Fibroblast of lung (primary cell): ENCODE measurements around the gene GSTM2. TPM values are rescaled to one million over a fixed set of nuclear protein-coding genes. Genes with fewer than 3 reads are reported as not detected.

Experiments used
- DNase-seq, 2 donors: peaks; one replicate each; pipeline versions ENCODE4 v3.0.0 to v3.0.0-alpha.2; 2010; ENCODE audit warnings: low read depth in 2 of 2
- H2AFZ ChIP-seq: 2 replicates; pipeline ENCODE4 v1.5.1; 2012; ENCODE audit warnings: low read length, control low read depth, inconsistent platforms
- H3K27ac ChIP-seq: 2 replicates; pipeline ENCODE4 v1.5.1; 2011; ENCODE audit warnings: low read length, control low read depth; ENCODE audit not compliant: insufficient read depth
- H3K27me3 ChIP-seq: 2 replicates; pipeline ENCODE4 v1.5.1; 2011; ENCODE audit warnings: mild to moderate bottlenecking, low read length; ENCODE audit not compliant: control insufficient read depth, insufficient read depth
- H3K36me3 ChIP-seq: 2 replicates; pipeline ENCODE4 v1.5.1; 2011; ENCODE audit warnings: low read length; ENCODE audit not compliant: control insufficient read depth, insufficient read depth
- H3K4me1 ChIP-seq: 2 replicates; pipeline ENCODE4 v1.5.1; 2011; ENCODE audit warnings: low read length; ENCODE audit not compliant: control insufficient read depth, insufficient read depth; ENCODE audit errors: extremely low read depth
- H3K4me2 ChIP-seq: 2 replicates; pipeline ENCODE4 v1.5.1; 2011; ENCODE audit warnings: low read length, control low read depth; ENCODE audit not compliant: insufficient read depth; ENCODE audit errors: extremely low read depth
- H3K4me3 ChIP-seq, 4 experiments: fragments of 200-600 bp in 1 of 4; sonication (generic) in 1 of 4; replicated peaks in 1 of 4; 2 replicates each; pipeline ENCODE4 v1.5.1; 2011 to 2016; ENCODE audit warnings: low read length in 4 of 4, low read depth in 3 of 4, mild to moderate bottlenecking in 3 of 4, control low read depth in 2 of 4, inconsistent platforms in 1 of 4, mixed read lengths in 1 of 4; ENCODE audit not compliant: insufficient read depth in 1 of 4; ENCODE audit errors: control extremely low read depth in 1 of 4
- H3K79me2 ChIP-seq: 2 replicates; pipeline ENCODE4 v1.5.1; 2012; ENCODE audit warnings: mild to moderate bottlenecking, low read length, inconsistent platforms; ENCODE audit not compliant: control insufficient read depth, insufficient read depth
- H3K9ac ChIP-seq: 2 replicates; pipeline ENCODE4 v1.5.1; 2011; ENCODE audit warnings: mild to moderate bottlenecking, low read length, control low read depth; ENCODE audit not compliant: insufficient read depth
- H3K9me3 ChIP-seq: 2 replicates; pipeline ENCODE4 v1.5.1; 2012; ENCODE audit warnings: low read depth, low read length; ENCODE audit not compliant: control insufficient read depth, insufficient read depth
- H4K20me1 ChIP-seq: 2 replicates; pipeline ENCODE4 v1.5.1; 2011; ENCODE audit warnings: low read length; ENCODE audit not compliant: control insufficient read depth, insufficient read depth; ENCODE audit errors: extremely low read depth
- CTCF ChIP-seq, 2 donors: IDR thresholded peaks in 1 of 2; conservative IDR thresholded peaks in 1 of 2; 1 replicate in 1 of 2; 2 replicates in 1 of 2; pipeline ENCODE4 v1.5.1; 2011 to 2012; ENCODE audit warnings: low read length in 2 of 2, control low read depth in 1 of 2, inconsistent platforms in 1 of 2, low read depth in 1 of 2, mild to moderate bottlenecking in 1 of 2
- EZH2 ChIP-seq: IDR thresholded peaks from 2 replicates; pipeline ENCODE4 v1.5.1; 2012; ENCODE audit warnings: low read length, control low read depth, mild to moderate bottlenecking; ENCODE audit errors: missing control alignments
- polyA plus RNA-seq, 2 donors: library from polyadenylated mRNA; depleted of rRNA in 1 of 2; stranded (reverse) in 1 of 2; unstranded in 1 of 2; fragments of >200 nt; gene quantifications; 2 replicates each; pipeline ENCODE4 v1.2.1, GENCODE V29; 2011 to 2012; ENCODE audit warnings: missing spikeins in 1 of 2
- total RNA-seq: library from RNA; depleted of rRNA; stranded (reverse); fragments of >200 nt; gene quantifications from 2 replicates; pipeline ENCODE4 v1.2.1, GENCODE V29; 2014

The GSTM2 gene
- total and polyA plus RNA-seq, 2 donors (not counting 1 experiment from before 2014, with no cell fraction given): 28.2 to 67.7 TPM

DNA sequence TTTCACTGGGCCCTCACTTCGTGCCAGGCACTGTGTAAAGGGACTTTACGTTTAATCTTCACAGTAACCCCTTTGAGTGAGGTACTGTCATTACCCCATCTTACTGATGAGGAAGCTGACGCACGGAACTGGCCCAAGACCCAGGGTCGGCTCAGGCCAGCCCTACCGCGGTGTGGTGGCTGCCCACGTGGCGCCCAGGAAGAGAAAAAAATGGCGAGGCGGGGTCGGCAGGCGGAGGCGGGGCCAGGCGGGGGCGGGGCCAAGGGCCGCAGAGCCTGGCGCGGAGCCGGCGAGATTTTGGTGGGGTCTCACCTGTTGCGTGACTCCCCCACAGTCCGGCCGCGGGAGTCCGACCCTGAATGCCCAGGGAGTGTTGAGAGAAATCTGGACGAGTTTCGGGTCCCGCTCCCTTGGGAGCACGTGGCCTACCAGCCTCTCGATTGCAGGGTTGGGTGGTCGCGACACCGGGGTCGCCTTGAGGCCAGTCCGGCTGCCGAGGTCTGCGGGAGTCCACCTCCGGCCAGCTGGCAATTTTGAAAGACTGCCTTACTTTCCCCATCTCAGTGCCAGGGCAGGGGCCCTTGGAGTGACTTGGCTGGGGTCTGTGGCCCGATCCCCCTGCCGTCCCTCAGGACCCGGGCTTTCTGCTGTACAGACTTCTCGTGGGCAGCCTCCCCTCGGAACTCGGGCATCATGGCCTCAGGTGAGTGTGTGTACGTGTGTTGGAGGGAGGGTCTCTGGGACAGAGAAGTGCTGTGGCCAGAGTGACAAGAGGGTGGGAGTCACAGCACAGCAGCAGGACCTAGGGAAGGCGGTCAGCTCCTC, 48.1 kb upstream of the GSTM2 start, which contains the start of the genes AMPD2 and GNAT2:
TSS of gene AMPD2 (plus strand) at position 262 of the 825 bp plus-strand sequence. CDS start 1,339 bp downstream, outside the sequence.
TSS of gene GNAT2 (minus strand) at position 41 of the 825 bp plus-strand sequence. CDS start 6,746 bp downstream, outside the sequence.
- Histone ChIP-seq H3K4me3 (peak within 1 kb of the TSS; percentile 61 to 87 (median 80)), H4K20me1 (no peaks in the 10 kb centered on the region), H3K4me2 (peak within 1 kb of the TSS; percentile 86), H3K9ac (peak within 1 kb of the TSS; percentile 90), H3K4me1 (peaks cover 24% of the 10 kb centered on the region), H3K79me2 (peaks cover 44% of the 10 kb centered on the region), H3K27ac (peak within 1 kb of the TSS; percentile 96), H3K36me3 (no peaks in the 10 kb centered on the region), H3K9me3 (no peaks in the 10 kb centered on the region), H2AFZ (peak within 1 kb of the TSS; percentile 57), H3K27me3 (no peaks in the 10 kb centered on the region)
- peak; percentile 86 for DNase-seq
- TF ChIP-seq EZH2 (no peak), CTCF (conservative IDR thresholded peaks at IDR 0.05 in 1 of 2, IDR thresholded peaks at IDR 0.05 in 1 of 2; ENCODE audit: low read depth in 1 of 2, low read length in 2 of 2) (no peak)

- no peaks in the 10 kb centered on the region for H3K36me3 ChIP-seq
- no peaks in the 10 kb centered on the region for H4K20me1 ChIP-seq
- H3K27ac ChIP-seq: peak overlapping the region; percentile 96
- H3K27me3 ChIP-seq: no peaks in the 10 kb centered on the region
- H3K9ac ChIP-seq: peak overlapping the region; percentile 90
- H3K4me3 ChIP-seq: peak overlapping the region; percentile 61 to 87 (median 80)
- peaks cover 24% of the 10 kb centered on the region for H3K4me1 ChIP-seq
- peaks cover 49% of the 10 kb centered on the region for H3K79me2 ChIP-seq
- no peak for TF ChIP-seq EZH2
- no peak for TF ChIP-seq CTCF (conservative IDR thresholded peaks at IDR 0.05 in 1 of 2, IDR thresholded peaks at IDR 0.05 in 1 of 2; ENCODE audit: low read depth in 1 of 2, low read length in 2 of 2)
- peak overlapping the region; percentile 20 for H2AFZ ChIP-seq
- DNase-seq: peak; percentile 55 to 61
- no peaks in the 10 kb centered on the region for H3K9me3 ChIP-seq
- peak overlapping the region; percentile 86 for H3K4me2 ChIP-seq
Measured at GRCh38 chr1:109620401-109620791, 47.5 kb upstream of the GSTM2 start.

DNA sequence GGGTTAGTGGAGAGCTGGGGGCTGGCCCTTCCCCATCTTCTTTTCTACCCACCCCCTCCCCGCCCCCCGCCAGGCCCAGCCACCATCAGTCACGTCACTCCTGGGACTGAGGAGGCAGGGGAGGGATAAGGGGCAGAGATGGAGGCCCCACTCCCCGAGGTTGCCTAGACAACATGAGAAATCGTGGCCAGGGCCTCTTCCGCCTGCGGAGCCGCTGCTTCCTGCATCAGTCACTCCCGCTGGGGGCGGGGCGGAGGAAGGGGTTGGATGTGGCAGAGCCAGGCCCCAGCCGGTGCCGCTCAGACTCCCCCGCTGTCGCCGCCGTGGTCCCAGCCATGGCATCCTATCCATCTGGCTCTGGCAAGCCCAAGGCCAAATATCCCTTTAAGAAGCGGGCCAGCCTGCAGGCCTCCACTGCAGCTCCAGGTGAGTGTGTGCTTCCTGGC, 47.0 kb upstream of the GSTM2 start:
- H3K27me3 ChIP-seq: no peaks in the 10 kb centered on the region
- H3K4me1 ChIP-seq: peaks cover 24% of the 10 kb centered on the region
- H2AFZ ChIP-seq: no peak overlapping the region
- no peaks in the 10 kb centered on the region for H3K36me3 ChIP-seq
- peak overlapping the region; percentile 86 for H3K4me2 ChIP-seq
- H3K4me3 ChIP-seq: peak overlapping the region; percentile 65 to 87 (median 80)
- no peaks in the 10 kb centered on the region for H3K9me3 ChIP-seq
- peaks cover 49% of the 10 kb centered on the region for H3K79me2 ChIP-seq
- peak overlapping the region; percentile 90 for H3K9ac ChIP-seq
- TF ChIP-seq CTCF (conservative IDR thresholded peaks at IDR 0.05 in 1 of 2, IDR thresholded peaks at IDR 0.05 in 1 of 2; ENCODE audit: low read depth in 1 of 2, low read length in 2 of 2) (no peak), EZH2 (no peak)
- H4K20me1 ChIP-seq: no peaks in the 10 kb centered on the region
- peak; percentile 92 to 95 for DNase-seq
- H3K27ac ChIP-seq: peak overlapping the region; percentile 96
